NK-92 treated with Interleukin-12 subunit alpha and Interleukin-12 subunit beta, amount 100 ng/mL, for 24 hours (cell line): Measurements from ENCODE around the gene SELENOO.

ENCODE experiments used
- DNase-seq: peaks from one replicate; lab custom pipeline; 2025; lab: John Stamatoyannopoulos, UW

Gene SELENOO

GRCh38 chr22:50236731-50237409, 36.1 kb downstream of the SELENOO start:
- no peak for DNase-seq

- no peak for DNase-seq
Measured at GRCh38 chr22:50238755-50239154, 37.9 kb downstream of the SELENOO start.

GRCh38 chr22:50242406-50242949, 41.7 kb downstream of the SELENOO start:
- no peak for DNase-seq

GRCh38 chr22:50243685-50244419, 43.0 kb downstream of the SELENOO start:
- no peak for DNase-seq

- peak; percentile 79 for DNase-seq
Measured at GRCh38 chr22:50244420-50245213, 43.8 kb downstream of the SELENOO start, which contains the start of gene TUBGCP6. Gene TUBGCP6, minus strand, starts transcription at chr22:50245023. Its CDS starts 564 bp downstream, at chr22:50244459.

GRCh38 chr22:50245214-50246072, 44.6 kb downstream of the SELENOO start:
- DNase-seq: no peak

- no peak for DNase-seq
Measured at GRCh38 chr22:50246242-50247175, 45.7 kb downstream of the SELENOO start.

GRCh38 chr22:50247748-50248147, 46.9 kb downstream of the SELENOO start:
- no peak for DNase-seq

- no peak for DNase-seq
Measured at GRCh38 chr22:50248196-50249081, 47.6 kb downstream of the SELENOO start.

GRCh38 chr22:50249341-50250248, 48.8 kb downstream of the SELENOO start:
- no peak for DNase-seq

GRCh38 chr22:50250249-50250554, 49.4 kb downstream of the SELENOO start:
- DNase-seq: no peak

- peak; percentile 54 for DNase-seq
Measured at GRCh38 chr22:50250555-50251476, 50.0 kb downstream of the SELENOO start, which contains the start of gene HDAC10. Gene HDAC10, minus strand, starts transcription at chr22:50251265. Its CDS starts 233 bp downstream, at chr22:50251032.

GRCh38 chr22:50251477-50252081, 50.8 kb downstream of the SELENOO start:
- DNase-seq: no peak

GRCh38 chr22:50252082-50253045, 51.6 kb downstream of the SELENOO start:
- no peak for DNase-seq
